ENCODE results near the gene RYR1.

DNA sequence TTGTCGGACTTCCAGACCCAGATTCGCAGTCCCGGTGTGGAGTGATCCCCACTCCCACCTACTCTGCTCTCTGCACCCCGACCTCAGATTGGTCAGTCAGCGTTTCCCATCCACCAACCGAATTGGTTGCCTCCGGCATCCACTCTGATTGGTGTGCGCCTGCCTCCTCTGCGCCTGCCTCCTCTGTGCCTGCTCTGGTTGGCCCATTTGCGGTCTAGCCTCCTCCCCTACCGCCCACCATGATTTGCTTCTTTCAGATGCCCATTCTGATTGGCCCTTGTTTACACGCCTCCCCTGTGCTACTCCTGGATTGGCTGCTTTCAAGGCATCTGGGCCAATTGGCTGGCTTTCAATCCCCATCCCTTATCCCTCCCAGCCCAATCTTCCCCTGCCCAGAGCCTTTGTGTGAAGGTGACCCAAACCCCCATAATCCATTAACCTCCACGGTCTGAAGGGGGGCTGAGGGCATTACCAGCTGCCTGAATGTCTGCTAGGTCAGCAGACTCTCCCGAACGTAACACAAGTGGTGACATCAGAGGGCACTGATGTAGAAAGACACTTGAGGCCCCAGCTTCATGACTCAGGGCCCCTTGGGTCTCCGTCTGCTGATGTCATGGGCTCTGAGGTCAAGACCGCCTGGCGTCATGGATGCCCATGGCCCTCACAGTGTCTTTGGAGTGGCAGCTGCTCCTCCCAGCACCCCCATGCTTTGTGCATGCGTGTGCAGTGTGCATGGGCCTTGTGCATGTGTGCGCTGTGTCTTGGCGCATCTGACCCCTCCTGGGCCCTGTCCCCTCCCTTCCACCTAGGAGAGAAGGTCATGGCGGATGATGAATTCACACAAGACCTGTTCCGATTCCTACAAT, 103.8 kb downstream of the RYR1 start:
- TF ChIP-seq YY1 (IDR thresholded peaks at IDR 0.05; ENCODE audit: insufficient read depth, insufficient read length) (no peak), SUZ12 (IDR thresholded peaks at IDR 0.05; ENCODE audit: extremely low read depth, insufficient read depth, insufficient read length) (no peak)

Measured in NT2/D1 (cell line).